ENCODE results near the gene RNF44.

Gene RNF44

GRCh38 chr5:176534640-176535039, 2.6 kb downstream of the RNF44 start:
- no peak for DNase-seq

- DNase-seq: no peak
These were observed 3.1 kb downstream of the RNF44 start for GRCh38 chr5:176533894-176534611.

- DNase-seq: no peak
These were observed 3.8 kb downstream of the RNF44 start for GRCh38 chr5:176533390-176533789.

GRCh38 chr5:176532795-176533194, 4.4 kb downstream of the RNF44 start:
- no peak for DNase-seq

- no peak for DNase-seq
These were observed 5.2 kb downstream of the RNF44 start for GRCh38 chr5:176531902-176532493.

- peak; percentile 41 for DNase-seq
These were observed 6.0 kb downstream of the RNF44 start for GRCh38 chr5:176530983-176531901.

GRCh38 chr5:176530393-176530982, 6.7 kb downstream of the RNF44 start:
- no peak for DNase-seq

- no peak for DNase-seq
These were observed 7.5 kb downstream of the RNF44 start for GRCh38 chr5:176529741-176530141.

GRCh38 chr5:176529116-176529740, 8.0 kb downstream of the RNF44 start:
- DNase-seq: no peak

GRCh38 chr5:176528761-176529115, 8.5 kb downstream of the RNF44 start:
- DNase-seq: no peak

GRCh38 chr5:176528301-176528700, 8.9 kb downstream of the RNF44 start:
- no peak for DNase-seq

GRCh38 chr5:176527246-176528222, 9.7 kb downstream of the RNF44 start:
- DNase-seq: no peak

- DNase-seq: no peak
These were observed 10.7 kb downstream of the RNF44 start for GRCh38 chr5:176526462-176526861.

- no peak for DNase-seq
These were observed 11.5 kb downstream of the RNF44 start for GRCh38 chr5:176525677-176526076.

- DNase-seq: no peak
These were observed 12.2 kb downstream of the RNF44 start for GRCh38 chr5:176524987-176525386.

- DNase-seq: no peak
These were observed 13.1 kb downstream of the RNF44 start for GRCh38 chr5:176524138-176524537.

GRCh38 chr5:176521699-176522263, 15.4 kb downstream of the RNF44 start:
- DNase-seq: no peak

GRCh38 chr5:176521286-176521685, 15.9 kb downstream of the RNF44 start:
- no peak for DNase-seq

- DNase-seq: no peak
These were observed 17.1 kb downstream of the RNF44 start for GRCh38 chr5:176519810-176520720.

GRCh38 chr5:176517053-176517661, 20.0 kb downstream of the RNF44 start:
- no peak for DNase-seq

All from eye (tissue), 1 donor.